ENCODE measurements around the gene BICDL1. TPM values are rescaled to one million over a fixed set of nuclear protein-coding genes. Genes with fewer than 3 reads are reported as not detected.

BICDL1 gene
- total RNA-seq, 1 experiment from 2014 or later: 20.7 TPM

DNA sequence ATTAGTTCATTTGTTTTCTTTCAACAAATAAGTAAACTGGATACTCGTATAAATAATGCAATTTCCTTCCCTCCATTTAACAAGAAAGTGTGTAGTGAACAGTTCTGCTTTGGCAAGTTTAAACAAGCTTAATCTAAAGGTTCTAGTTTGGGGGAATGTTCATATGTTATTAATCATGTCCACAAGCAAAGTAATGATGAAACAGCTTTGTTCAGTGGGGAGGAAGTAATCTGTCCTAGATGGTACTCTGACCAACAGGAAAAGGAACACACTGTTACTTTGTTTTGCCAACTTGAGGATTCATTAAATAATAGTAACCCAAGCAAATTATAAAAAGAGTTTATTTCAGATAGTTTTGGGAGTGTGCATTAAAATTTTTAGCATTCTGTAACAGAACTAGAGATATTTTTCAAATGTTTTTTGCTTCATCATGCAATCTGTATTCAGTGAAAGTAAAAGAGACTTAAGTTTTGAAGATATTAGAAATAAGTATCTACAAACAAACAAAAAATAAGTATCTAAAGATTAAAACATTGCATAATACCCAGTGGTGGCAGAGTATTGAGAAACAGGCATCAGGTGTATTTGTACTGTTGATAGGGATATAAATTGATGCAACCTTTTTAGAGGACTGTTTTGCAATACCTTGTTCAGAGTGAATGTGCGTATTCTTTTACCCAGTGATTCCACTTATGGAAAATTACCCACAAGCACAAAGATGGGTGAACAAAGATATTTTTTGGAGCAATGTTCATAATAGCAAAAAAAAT, 66.4 kb downstream of the BICDL1 start:
- H3K36me3 Mint-ChIP-seq (ENCODE audit: insufficient read depth, unreplicated experiment): no peaks in the 10 kb centered on the region
- POLR2A ChIA-PET: interaction anchor here (0.8 to 3.3 kb wide), 14 partner anchors 10 to 146 kb away, joined by 3 to 48 read pairs (median 4); partner anchors contain the start of genes BICDL1, RAB35 and RPLP0
- peak; percentile 80 for DNase-seq (ENCODE audit: unreplicated experiment)
- TF ChIP-seq, protein P1, sequence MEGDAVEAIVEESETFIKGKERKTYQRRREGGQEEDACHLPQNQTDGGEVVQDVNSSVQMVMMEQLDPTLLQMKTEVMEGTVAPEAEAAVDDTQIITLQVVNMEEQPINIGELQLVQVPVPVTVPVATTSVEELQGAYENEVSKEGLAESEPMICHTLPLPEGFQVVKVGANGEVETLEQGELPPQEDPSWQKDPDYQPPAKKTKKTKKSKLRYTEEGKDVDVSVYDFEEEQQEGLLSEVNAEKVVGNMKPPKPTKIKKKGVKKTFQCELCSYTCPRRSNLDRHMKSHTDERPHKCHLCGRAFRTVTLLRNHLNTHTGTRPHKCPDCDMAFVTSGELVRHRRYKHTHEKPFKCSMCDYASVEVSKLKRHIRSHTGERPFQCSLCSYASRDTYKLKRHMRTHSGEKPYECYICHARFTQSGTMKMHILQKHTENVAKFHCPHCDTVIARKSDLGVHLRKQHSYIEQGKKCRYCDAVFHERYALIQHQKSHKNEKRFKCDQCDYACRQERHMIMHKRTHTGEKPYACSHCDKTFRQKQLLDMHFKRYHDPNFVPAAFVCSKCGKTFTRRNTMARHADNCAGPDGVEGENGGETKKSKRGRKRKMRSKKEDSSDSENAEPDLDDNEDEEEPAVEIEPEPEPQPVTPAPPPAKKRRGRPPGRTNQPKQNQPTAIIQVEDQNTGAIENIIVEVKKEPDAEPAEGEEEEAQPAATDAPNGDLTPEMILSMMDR (IDR thresholded peaks at IDR 0.05; ENCODE audit: unreplicated experiment): no peak
- H3K27ac Mint-ChIP-seq (ENCODE audit: low read depth, unreplicated experiment): peak overlapping the region; percentile 88
- H3K9me3 Mint-ChIP-seq (ENCODE audit: unreplicated experiment): peaks cover 11% of the 10 kb centered on the region
- peak overlapping the region; percentile 30 for H3K4me3 Mint-ChIP-seq (ENCODE audit: unreplicated experiment)
- CTCF ChIA-PET: interaction anchor here (1.5 kb wide), 1 partner anchor 14 kb away, joined by 3 read pairs; no protein-coding TSS in a partner anchor
- no peaks in the 10 kb centered on the region for H3K27me3 Mint-ChIP-seq (ENCODE audit: insufficient read depth, unreplicated experiment)
- no TSS peak for BruUV-seq (replicated peaks)
- H3K4me1 Mint-ChIP-seq (ENCODE audit: insufficient read depth, unreplicated experiment): peaks cover 17% of the 10 kb centered on the region
- intact Hi-C loops (cut with micrococcal nuclease): no loop called here

DNA sequence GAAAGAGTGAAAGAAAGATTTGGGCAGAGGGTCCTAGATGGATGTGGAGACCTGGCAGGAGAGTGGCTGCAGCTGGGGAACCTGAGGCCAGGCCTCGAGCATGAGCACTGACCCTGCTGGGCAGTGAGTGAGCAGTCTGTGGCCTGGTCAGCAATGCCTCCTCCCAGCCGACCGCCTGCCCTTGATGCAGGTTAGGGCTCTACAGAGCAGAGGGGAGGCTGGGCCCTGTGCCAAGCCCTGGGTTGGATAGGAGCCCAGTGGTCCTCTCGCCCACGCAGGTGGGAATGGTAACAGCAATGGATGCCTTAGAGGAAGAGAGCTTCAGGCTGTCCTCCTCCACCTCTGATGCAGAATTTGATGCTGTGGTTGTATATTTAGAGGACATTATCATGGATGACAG, 67.7 kb downstream of the BICDL1 start:
- H3K4me3 Mint-ChIP-seq (ENCODE audit: unreplicated experiment): no peak overlapping the region
- H3K27ac Mint-ChIP-seq (ENCODE audit: low read depth, unreplicated experiment): peak overlapping the region; percentile 88

DNA sequence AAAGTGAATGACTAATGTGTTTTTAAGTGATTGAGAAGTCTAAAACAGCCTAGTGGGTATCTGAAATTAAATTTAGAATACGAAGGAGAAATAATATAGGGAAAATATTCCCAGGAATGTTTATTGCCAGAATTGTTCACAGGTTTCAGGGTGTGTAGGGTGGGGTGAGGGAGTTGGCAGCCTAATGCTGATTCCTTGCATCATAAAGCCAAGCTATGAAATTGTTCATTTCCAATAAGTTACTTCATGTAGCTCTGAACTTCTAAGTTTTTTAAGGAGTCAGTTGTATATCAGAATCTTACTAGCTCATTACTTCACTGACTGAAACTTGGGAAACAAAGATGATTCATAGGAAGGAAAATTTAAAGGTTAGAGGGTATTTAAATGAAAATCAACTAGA, 71.2 kb downstream of the BICDL1 start:
- peak; percentile 75 for DNase-seq (ENCODE audit: unreplicated experiment)
- TF ChIP-seq, protein P1 (IDR thresholded peaks at IDR 0.05; ENCODE audit: unreplicated experiment): no peak
- H3K4me3 Mint-ChIP-seq (ENCODE audit: unreplicated experiment): peak overlapping the region; percentile 19
- CTCF ChIA-PET: interaction anchor here (1.0 kb wide), 1 partner anchor 12 kb away, joined by 3 read pairs; no protein-coding TSS in a partner anchor
- no peaks in the 10 kb centered on the region for H3K9me3 Mint-ChIP-seq (ENCODE audit: unreplicated experiment)
- intact Hi-C loops (cut with micrococcal nuclease): loop anchor here (2.0 kb wide), 2 partner anchors 27 to 71 kb away; partner anchors contain the start of gene BICDL1
- H3K27me3 Mint-ChIP-seq (ENCODE audit: insufficient read depth, unreplicated experiment): no peaks in the 10 kb centered on the region
- no TSS peak for BruUV-seq (replicated peaks)
- peak overlapping the region; percentile 92 for H3K27ac Mint-ChIP-seq (ENCODE audit: low read depth, unreplicated experiment)
- peaks cover 9% of the 10 kb centered on the region for H3K36me3 Mint-ChIP-seq (ENCODE audit: insufficient read depth, unreplicated experiment)
- H3K4me1 Mint-ChIP-seq (ENCODE audit: insufficient read depth, unreplicated experiment): peaks cover 31% of the 10 kb centered on the region
- POLR2A ChIA-PET: interaction anchor here (0.7 to 5.6 kb wide), 15 partner anchors 9 to 1924 kb away, joined by 3 to 47 read pairs (median 6); partner anchors contain the start of genes BICDL1 and RAB35

More for the DNA sequence above, 67.7 kb downstream of the BICDL1 start:
- POLR2A ChIA-PET: interaction anchor here (0.8 to 5.6 kb wide), 6 partner anchors 8 to 67 kb away, joined by 4 to 47 read pairs (median 6); partner anchors contain the start of gene BICDL1
- peaks cover 29% of the 10 kb centered on the region for H3K4me1 Mint-ChIP-seq (ENCODE audit: insufficient read depth, unreplicated experiment)
- H3K36me3 Mint-ChIP-seq (ENCODE audit: insufficient read depth, unreplicated experiment): no peaks in the 10 kb centered on the region
- BruUV-seq (replicated peaks): no TSS peak
- no peaks in the 10 kb centered on the region for H3K27me3 Mint-ChIP-seq (ENCODE audit: insufficient read depth, unreplicated experiment)
- CTCF ChIA-PET: no interaction called here
- intact Hi-C loops (cut with micrococcal nuclease): no loop called here
- DNase-seq (ENCODE audit: unreplicated experiment): no peak
- H3K9me3 Mint-ChIP-seq (ENCODE audit: unreplicated experiment): peaks cover 8% of the 10 kb centered on the region
- TF ChIP-seq, protein P1 (IDR thresholded peaks at IDR 0.05; ENCODE audit: unreplicated experiment): no peak

DNA sequence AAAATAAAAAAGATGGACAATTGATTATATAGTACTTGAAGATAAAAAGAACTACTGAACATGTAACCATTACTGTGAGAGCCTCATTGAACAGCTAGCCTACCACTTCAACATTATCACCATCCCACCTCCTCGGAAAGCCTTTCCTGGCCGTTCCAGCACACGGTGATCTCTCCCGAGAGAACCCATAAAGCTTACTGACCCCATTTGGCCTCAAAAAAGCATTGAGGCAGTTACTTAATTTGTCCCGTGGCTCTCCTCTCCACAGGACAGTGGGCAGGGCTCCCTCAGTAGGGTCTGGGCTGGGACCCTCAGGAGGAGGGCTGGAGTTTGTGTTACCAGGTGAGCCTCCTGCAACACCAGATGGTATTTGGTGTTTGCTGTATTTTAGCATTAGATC, 71.7 kb downstream of the BICDL1 start:
- CTCF ChIA-PET: interaction anchor here (1.0 kb wide), 1 partner anchor 12 kb away, joined by 3 read pairs; no protein-coding TSS in a partner anchor
- TSS peak; percentile 58 for BruUV-seq (replicated peaks)
- DNase-seq (ENCODE audit: unreplicated experiment): no peak
- Mint-ChIP-seq H3K27me3 (ENCODE audit: insufficient read depth, unreplicated experiment) (no peaks in the 10 kb centered on the region), H3K4me3 (ENCODE audit: unreplicated experiment) (peak overlapping the region; percentile 19), H3K4me1 (ENCODE audit: insufficient read depth, unreplicated experiment) (peaks cover 29% of the 10 kb centered on the region), H3K9me3 (ENCODE audit: unreplicated experiment) (no peaks in the 10 kb centered on the region), H3K36me3 (ENCODE audit: insufficient read depth, unreplicated experiment) (peaks cover 11% of the 10 kb centered on the region), H3K27ac (ENCODE audit: low read depth, unreplicated experiment) (peak overlapping the region; percentile 92)
- POLR2A ChIA-PET: interaction anchor here (0.7 to 5.6 kb wide), 14 partner anchors 8 to 1924 kb away, joined by 3 to 47 read pairs (median 7); partner anchors contain the start of genes BICDL1 and RAB35
- intact Hi-C loops (cut with micrococcal nuclease): loop anchor here (2.0 kb wide), 2 partner anchors 26 to 72 kb away; partner anchors contain the start of gene BICDL1
- TF ChIP-seq, protein P1 (IDR thresholded peaks at IDR 0.05; ENCODE audit: unreplicated experiment): no peak

Measured in MCF 10A (cell line).